Uterus (tissue), 4 donors: ENCODE data around the gene SRCIN1. TPM values are rescaled to one million over a fixed set of nuclear protein-coding genes. Genes with fewer than 3 reads are reported as not detected.

Experiments
- DNase-seq, 2 donors: peaks; one replicate each; pipeline ENCODE4 v3.0.0-alpha.2; 2019 to 2020
- H3K27ac ChIP-seq, 2 donors: fragments of 200-600 bp; sonication (generic); 1 replicate in 1 of 2; 2 replicates in 1 of 2; pipeline ENCODE4 v1.5.1; 2016 to 2018
- H3K27me3 ChIP-seq, 2 donors: fragments of 200-600 bp; sonication (generic); one replicate each; pipeline ENCODE4 v1.5.1; 2018 to 2019; ENCODE audit warnings: control low read depth in 1 of 2
- H3K36me3 ChIP-seq, 2 donors: fragments of 200-600 bp; sonication (generic); one replicate each; pipeline ENCODE4 v1.5.1; 2019; ENCODE audit warnings: control low read depth in 1 of 2
- H3K4me1 ChIP-seq, 2 donors: fragments of 200-600 bp; sonication (generic); one replicate each; pipeline ENCODE4 v1.5.1; 2018 to 2019; ENCODE audit warnings: control low read depth in 1 of 2
- H3K4me3 ChIP-seq, 2 donors: fragments of 200-600 bp; sonication (generic); 1 replicate in 1 of 2; 2 replicates in 1 of 2; pipeline ENCODE4 v1.5.1; 2018 to 2019; ENCODE audit warnings: mild to moderate bottlenecking in 1 of 2
- H3K9me3 ChIP-seq, 2 donors: fragments of 200-600 bp; sonication (generic); one replicate each; pipeline ENCODE4 v1.5.1; 2019; ENCODE audit warnings: control low read depth in 1 of 2
- POLR2A ChIP-seq, 2 donors: fragments of 450-650 bp; IDR thresholded peaks; one replicate each; pipeline ENCODE4 v1.6.1; 2016; ENCODE audit warnings: antibody characterized with exemption in 2 of 2, mild to moderate bottlenecking in 1 of 2, moderate library complexity in 1 of 2
- intact Hi-C: fragments of 100-400 bp; cut with DNase I; formaldehyde crosslinking; loops from one replicate; pipeline ENCODE4 v1.15.1; 2023; ENCODE audit warnings: low total_unique reads
- total RNA-seq, 4 donors: library from RNA; depleted of rRNA in 3 of 4; stranded (reverse); fragments of >200 nt in 3 of 4; gene quantifications; one replicate each; pipeline versions ENCODE4 v1.1.0 to v1.2.4, GENCODE V29; 2014 to 2023
- TF ChIP-seq, protein P1 (sequence below), 4 experiments: fragments of 200-600 bp in 2 of 4; fragments of 450-650 bp in 2 of 4; sonication (generic) in 2 of 4; IDR thresholded peaks; one replicate each; pipeline ENCODE4 v1.5.1; 2016 to 2019; ENCODE audit warnings: antibody characterized with exemption in 4 of 4, mild to moderate bottlenecking in 2 of 4, moderate library complexity in 1 of 4
- donor health status: DM: yes; HTN: yes; CAD: no.

The SRCIN1 gene
- total RNA-seq, 4 donors from 2014 or later, result 3.4 to 6.6 TPM; not detected in 2

DNA sequence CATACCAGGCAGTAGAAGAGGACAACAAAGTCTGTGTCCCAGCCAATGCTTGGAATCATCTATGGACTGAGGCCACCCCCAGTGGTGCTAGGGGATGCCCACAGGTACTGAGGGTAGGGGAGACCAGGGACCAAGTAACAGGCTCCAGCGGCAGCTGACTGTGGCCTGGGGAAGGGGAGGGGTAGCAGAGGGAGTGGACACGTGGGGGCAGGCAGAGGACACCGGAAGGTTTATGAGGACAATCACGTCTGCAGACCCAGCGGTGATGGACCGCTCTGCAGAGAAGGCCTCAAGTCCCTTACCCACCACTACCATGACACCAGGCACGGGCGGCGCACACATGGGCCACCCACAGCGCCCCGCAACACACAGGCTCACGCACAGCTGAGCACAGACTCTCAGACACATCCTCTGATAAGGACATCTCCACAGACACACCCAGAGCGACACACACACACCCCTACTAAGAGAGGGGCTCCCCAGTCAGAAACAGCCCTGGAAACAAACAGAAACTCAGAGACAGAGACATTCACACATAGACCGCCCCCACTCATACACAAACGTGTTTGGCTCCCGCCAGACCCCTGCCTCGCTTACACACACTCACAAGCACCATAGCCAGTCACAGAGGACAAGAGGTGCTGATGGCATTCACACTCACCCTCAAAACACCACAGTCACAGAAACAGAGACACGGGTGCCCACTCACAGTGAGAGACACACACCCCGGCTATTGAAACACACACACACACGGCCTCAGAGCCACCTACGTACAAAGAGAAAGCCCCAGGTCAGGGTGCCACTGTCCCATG lies 35.8 kb downstream of the SRCIN1 start:
- H3K36me3 ChIP-seq, result no peaks in the 10 kb centered on the region
- H3K4me3 ChIP-seq, result no peak overlapping the region
- DNase-seq, result no peak
- H3K27ac ChIP-seq, result no peak overlapping the region
- TF ChIP-seq POLR2A (IDR thresholded peaks at IDR 0.05), result no peak
- TF ChIP-seq, protein P1, sequence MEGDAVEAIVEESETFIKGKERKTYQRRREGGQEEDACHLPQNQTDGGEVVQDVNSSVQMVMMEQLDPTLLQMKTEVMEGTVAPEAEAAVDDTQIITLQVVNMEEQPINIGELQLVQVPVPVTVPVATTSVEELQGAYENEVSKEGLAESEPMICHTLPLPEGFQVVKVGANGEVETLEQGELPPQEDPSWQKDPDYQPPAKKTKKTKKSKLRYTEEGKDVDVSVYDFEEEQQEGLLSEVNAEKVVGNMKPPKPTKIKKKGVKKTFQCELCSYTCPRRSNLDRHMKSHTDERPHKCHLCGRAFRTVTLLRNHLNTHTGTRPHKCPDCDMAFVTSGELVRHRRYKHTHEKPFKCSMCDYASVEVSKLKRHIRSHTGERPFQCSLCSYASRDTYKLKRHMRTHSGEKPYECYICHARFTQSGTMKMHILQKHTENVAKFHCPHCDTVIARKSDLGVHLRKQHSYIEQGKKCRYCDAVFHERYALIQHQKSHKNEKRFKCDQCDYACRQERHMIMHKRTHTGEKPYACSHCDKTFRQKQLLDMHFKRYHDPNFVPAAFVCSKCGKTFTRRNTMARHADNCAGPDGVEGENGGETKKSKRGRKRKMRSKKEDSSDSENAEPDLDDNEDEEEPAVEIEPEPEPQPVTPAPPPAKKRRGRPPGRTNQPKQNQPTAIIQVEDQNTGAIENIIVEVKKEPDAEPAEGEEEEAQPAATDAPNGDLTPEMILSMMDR (IDR thresholded peaks at IDR 0.05), result no peak
- intact Hi-C loops, result loop anchor here (10.0 kb wide), 1 partner anchor 95 kb away; no protein-coding TSS in a partner anchor
- H3K27me3 ChIP-seq, result peaks cover 7 to 9% of the 10 kb centered on the region in 2 donors
- H3K4me1 ChIP-seq, result peaks cover 0 to 8% of the 10 kb centered on the region in 2 donors
- no peaks in the 10 kb centered on the region for H3K9me3 ChIP-seq

DNA sequence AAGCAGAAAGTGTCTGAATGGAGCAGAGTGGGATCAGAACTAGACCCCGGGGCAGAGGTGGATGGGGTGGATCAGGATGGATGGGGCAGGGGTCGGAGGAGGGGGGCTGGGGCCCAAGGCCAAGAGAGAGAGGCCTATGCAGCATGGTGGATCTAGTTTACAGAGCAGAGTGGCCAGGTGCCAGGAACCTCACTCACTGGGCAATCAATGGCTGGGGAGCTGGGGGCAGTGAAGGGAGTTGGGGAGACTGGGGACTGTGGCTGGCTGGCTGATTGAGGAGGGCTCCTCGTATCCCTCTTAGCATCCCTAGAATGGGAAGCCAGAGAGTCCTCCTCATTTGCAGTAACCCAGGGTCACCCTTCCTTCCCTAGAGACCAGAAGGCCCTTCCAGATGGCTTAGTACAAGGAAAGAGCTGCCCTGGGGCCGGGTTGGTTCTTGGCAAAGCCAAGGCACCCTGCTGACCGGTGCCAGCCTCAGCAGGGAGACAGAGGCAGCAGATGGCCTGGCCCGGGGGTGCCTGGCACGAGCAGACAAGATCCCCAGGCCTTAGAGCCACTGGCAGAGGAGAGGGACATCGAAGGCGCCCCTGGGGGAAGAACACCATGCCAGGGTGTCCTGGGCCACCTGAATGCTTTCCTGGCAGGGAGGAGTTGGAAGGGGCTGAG lies 36.8 kb downstream of the SRCIN1 start:
- no peak for DNase-seq
- intact Hi-C loops, result no loop called here
- H3K9me3 ChIP-seq, result no peaks in the 10 kb centered on the region
- H3K4me3 ChIP-seq, result no peak overlapping the region
- H3K36me3 ChIP-seq, result no peaks in the 10 kb centered on the region
- no peak overlapping the region for H3K27ac ChIP-seq
- TF ChIP-seq, protein P1 (IDR thresholded peaks at IDR 0.05), result no peak
- no peak for TF ChIP-seq POLR2A (IDR thresholded peaks at IDR 0.05)
- H3K4me1 ChIP-seq, result peaks cover 0 to 8% of the 10 kb centered on the region in 2 donors
- H3K27me3 ChIP-seq, result peaks cover 7 to 9% of the 10 kb centered on the region in 2 donors

DNA sequence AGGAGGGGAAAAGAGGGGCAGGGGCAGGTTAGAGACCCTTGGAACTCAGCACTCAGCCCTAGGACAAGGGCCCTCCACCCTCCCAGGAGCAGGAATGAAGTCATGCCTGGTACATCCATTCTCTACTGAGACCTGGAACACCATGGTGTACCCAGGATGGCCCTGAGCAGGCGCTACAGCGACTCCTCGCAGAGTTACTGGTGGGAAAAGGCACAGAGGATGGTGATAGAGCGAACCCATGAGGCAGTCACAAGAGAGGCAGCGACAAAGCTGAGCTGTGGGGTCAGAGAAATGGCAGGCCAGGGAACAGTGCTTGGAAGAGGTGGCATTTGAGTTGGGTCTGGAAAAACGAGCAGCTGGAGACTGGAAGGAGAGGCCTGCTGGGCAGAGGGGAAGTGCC lies 37.5 kb downstream of the SRCIN1 start:
- no peak for DNase-seq
- TF ChIP-seq POLR2A (IDR thresholded peaks at IDR 0.05), result no peak
- TF ChIP-seq, protein P1 (IDR thresholded peaks at IDR 0.05), result no peak
- Histone ChIP-seq H3K9me3 (no peaks in the 10 kb centered on the region), H3K27me3 (peaks cover 3 to 7% of the 10 kb centered on the region in 2 donors), H3K4me3 (no peak overlapping the region), H3K36me3 (no peaks in the 10 kb centered on the region), H3K27ac (no peak overlapping the region), H3K4me1 (peaks cover 0 to 8% of the 10 kb centered on the region in 2 donors)
- intact Hi-C loops, result no loop called here

DNA sequence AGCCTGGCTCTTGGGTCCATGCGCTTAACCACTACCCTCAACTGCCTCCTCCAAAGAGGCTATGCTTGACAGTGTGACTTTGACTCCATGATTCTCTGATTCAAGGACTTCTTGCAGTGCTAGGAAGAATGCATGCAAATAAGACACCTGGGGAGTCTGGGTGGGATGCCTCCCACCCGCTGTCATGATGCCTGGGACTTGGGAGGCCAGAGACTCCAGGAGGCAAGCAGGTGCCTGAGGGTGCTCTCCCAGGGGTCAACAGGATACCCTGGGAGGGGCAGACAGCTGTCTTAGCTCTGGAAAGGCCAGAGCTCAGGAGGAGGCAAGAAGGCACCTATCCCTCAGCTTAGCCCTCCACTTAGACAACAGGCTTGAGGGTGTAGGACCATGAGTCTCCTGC lies 38.4 kb downstream of the SRCIN1 start:
- TF ChIP-seq, protein P1 (IDR thresholded peaks at IDR 0.05), result no peak
- TF ChIP-seq POLR2A (IDR thresholded peaks at IDR 0.05), result no peak
- Histone ChIP-seq H3K27ac (no peak overlapping the region), H3K36me3 (no peaks in the 10 kb centered on the region), H3K9me3 (no peaks in the 10 kb centered on the region), H3K4me1 (peaks cover 0 to 1% of the 10 kb centered on the region in 2 donors), H3K27me3 (peaks cover 0 to 1% of the 10 kb centered on the region in 2 donors), H3K4me3 (no peak overlapping the region)
- intact Hi-C loops, result no loop called here
- no peak for DNase-seq

DNA sequence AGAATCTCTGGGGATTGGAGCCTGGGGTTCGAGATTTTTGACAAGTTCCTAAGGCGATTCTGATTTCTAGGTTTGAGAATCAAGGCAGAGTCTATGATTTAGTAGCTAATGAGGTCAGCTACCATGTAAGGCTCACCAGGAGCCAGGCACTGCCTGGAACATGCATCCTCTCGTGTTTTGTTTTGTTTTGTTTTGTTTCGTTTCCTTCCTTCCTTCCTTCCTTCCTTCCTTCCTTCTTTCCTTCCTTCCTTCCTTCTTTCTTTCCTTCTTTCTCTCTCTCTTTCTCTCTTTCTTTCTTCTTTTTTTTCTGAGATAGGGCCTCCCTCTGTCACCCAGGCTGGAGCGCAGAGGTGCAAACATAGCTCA lies 39.1 kb downstream of the SRCIN1 start:
- Histone ChIP-seq H3K4me1 (no peaks in the 10 kb centered on the region), H3K27ac (no peak overlapping the region), H3K36me3 (no peaks in the 10 kb centered on the region), H3K27me3 (no peaks in the 10 kb centered on the region), H3K9me3 (no peaks in the 10 kb centered on the region), H3K4me3 (no peak overlapping the region)
- TF ChIP-seq, protein P1 (IDR thresholded peaks at IDR 0.05), result no peak
- TF ChIP-seq POLR2A (IDR thresholded peaks at IDR 0.05), result no peak
- no peak for DNase-seq
- intact Hi-C loops, result no loop called here
